Adrenal gland (tissue), 12 donors: ENCODE results near the gene SLC26A1. TPM values are rescaled to one million over a fixed set of nuclear protein-coding genes. Genes with fewer than 3 reads are reported as not detected.

Source experiments
- DNase-seq, 7 donors: peaks; one replicate each; pipeline ENCODE4 v3.0.0-alpha.2; 2019 to 2020
- H3K27ac ChIP-seq, 5 donors: fragments of 200-600 bp; sonication (generic) in 4 of 5; 1 replicate in 3 of 5; 2 replicates in 2 of 5; pipeline versions ENCODE4 v1.5.1 to v1.8.0; 2016 to 2020; ENCODE audit warnings: mild to moderate bottlenecking in 1 of 5
- H3K27me3 ChIP-seq: fragments of 200-600 bp; 2 replicates; pipeline ENCODE4 v1.8.0; 2021
- H3K36me3 ChIP-seq, 2 donors: fragments of 200-600 bp; replicated peaks in 1 of 2; 1 replicate in 1 of 2; 2 replicates in 1 of 2; pipeline versions ENCODE4 v1.5.1 to v1.8.0; 2018 to 2022
- H3K4me1 ChIP-seq, 2 donors: fragments of 200-600 bp; replicated peaks in 1 of 2; 1 replicate in 1 of 2; 2 replicates in 1 of 2; pipeline versions ENCODE4 v1.5.1 to v1.8.0; 2018 to 2021
- H3K4me3 ChIP-seq, 4 donors: fragments of 200-600 bp; sonication (generic) in 3 of 4; one replicate each; pipeline ENCODE4 v1.5.1; 2016 to 2018
- H3K9me3 ChIP-seq, 3 donors: fragments of 200-600 bp; sonication (generic) in 1 of 3; replicated peaks in 1 of 3; 1 replicate in 2 of 3; 2 replicates in 1 of 3; pipeline versions ENCODE4 v1.5.1 to v1.8.0; 2016 to 2021
- POLR2A ChIP-seq, 2 donors: fragments of 450-650 bp; IDR thresholded peaks; one replicate each; pipeline ENCODE4 v1.6.1; 2017; ENCODE audit warnings: antibody characterized with exemption in 2 of 2, mild to moderate bottlenecking in 2 of 2, moderate library complexity in 1 of 2
- WGBS, 4 donors: extraction: QIAGEN DNeasy Blood & Tissue Kit in 2 of 4; methylation state at CpG; one replicate each; pipeline versions ENCODE4 v1.1.5 to v1.1.7; 2013 to 2017; 5-methylcytosine and 5-hydroxymethylcytosine counted together
- intact Hi-C, 2 donors: fragments of 100-400 bp; cut with DNase I; formaldehyde crosslinking; loops; one replicate each; pipeline versions ENCODE4 v1.14.1 to v1.15.0; 2022 to 2023
- polyA plus RNA-seq, 3 donors: library from polyadenylated mRNA; stranded (reverse); fragments of 200-250 nt in 2 of 3; fragments of 350-450 nt in 1 of 3; fragmentation: Illumina TruSeq in 1 of 3; extraction: RNeasy Lipid Tissue Mini Kit (QIAGEN cat#74804) in 1 of 3; gene quantifications; one replicate each; pipeline ENCODE4 v1.2.3, GENCODE V29; 2013 to 2014
- total RNA-seq, 9 donors: library from RNA; depleted of rRNA in 4 of 9; stranded (reverse); fragments of >200 nt in 4 of 9; fragments of 120-200 nt in 1 of 9; fragmentation: NEBNext Ultra II Directional in 1 of 9; extraction: Animal tissue kit (Norgen Biotek cat#: 25700) in 1 of 9; gene quantifications; one replicate each; pipeline versions ENCODE4 v1.1.0 to v1.2.4, GENCODE V29; 2013 to 2023
- TF ChIP-seq, protein P1 (sequence below), 6 experiments: fragments of 450-650 bp in 4 of 6; fragments of 200-600 bp in 2 of 6; sonication (generic) in 1 of 6; IDR thresholded peaks; 1 replicate in 5 of 6; 2 replicates in 1 of 6; pipeline versions ENCODE4 v1.5.1 to v1.8.0; 2016 to 2021; ENCODE audit warnings: antibody characterized with exemption in 6 of 6, mild to moderate bottlenecking in 2 of 6, moderate library complexity in 1 of 6
- donor health status: healthy with polysubstance abuse.
- donor health status: Bipolar disorder and iron deficiency.
- donor health status: DM: yes; HTN: yes; CAD: no.
- donor health status: DM: no; HTN: no; CAD: no.
- donor health status: DM: no; HTN: no; CAD: no.
- donor health status: DM: yes; HTN: yes; CAD: no.

Gene SLC26A1
- total and polyA plus RNA-seq, 12 donors: 0.85 to 55.0 (median 3.9) TPM

DNA sequence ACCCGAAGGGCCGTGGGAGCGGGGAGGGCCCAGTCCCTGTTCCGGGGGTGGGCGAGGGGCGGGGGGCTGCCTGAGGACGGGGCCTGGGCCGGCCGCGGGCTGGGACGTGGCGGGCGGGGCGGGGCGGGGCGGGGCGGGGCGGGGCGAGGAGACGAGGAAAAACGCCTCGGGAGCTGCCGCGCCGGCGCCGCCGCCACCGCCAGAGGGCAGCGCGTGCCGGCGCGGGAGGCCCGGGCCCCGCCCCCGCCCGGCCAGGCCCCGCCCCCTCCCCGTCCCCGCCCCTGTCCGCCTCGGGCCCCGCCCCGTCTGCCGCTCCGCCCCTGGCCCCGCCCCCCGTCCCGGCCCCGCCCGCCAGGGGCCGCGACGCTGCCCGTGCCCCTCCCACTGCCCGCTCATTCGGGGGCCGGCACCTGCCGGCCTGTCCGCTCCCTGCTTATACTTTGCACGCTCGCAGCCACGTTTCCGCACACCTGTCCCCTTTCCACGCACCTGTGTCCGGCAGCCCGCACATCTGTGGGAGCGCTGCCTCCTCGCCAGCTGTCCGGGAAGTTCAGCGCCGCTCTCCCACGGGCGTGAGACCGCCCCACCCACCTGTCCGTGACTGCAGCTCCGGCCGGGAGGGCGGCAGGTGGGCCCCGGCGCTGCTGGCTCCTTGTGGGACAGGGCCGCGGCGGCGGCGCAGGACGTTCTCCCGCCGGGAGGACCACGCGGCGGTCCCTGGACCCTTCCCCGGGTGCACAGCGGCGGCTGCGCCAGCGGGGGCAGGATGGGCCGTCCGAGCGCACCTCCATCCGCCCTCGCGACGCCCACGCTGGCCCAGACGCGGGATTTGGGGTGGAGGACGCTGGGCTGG is 16.6 kb upstream of the SLC26A1 start:
- peak; percentile 56 to 82 (median 68) for DNase-seq
- 0 to 1% (median 1%) methylated on average over 27 to 97 of the region's 109 CpGs; no CpG with 5 or more reads in 1 of the 4 donors for WGBS, 4 donors
- peak overlapping the region in 4 of 5 donors; percentile 30 to 90 (median 64) for H3K27ac ChIP-seq
- H3K36me3 ChIP-seq: no peaks in the 10 kb centered on the region
- no peaks in the 10 kb centered on the region for H3K9me3 ChIP-seq
- intact Hi-C loops: no loop called here
- H3K4me1 ChIP-seq: peaks cover 26 to 42% of the 10 kb centered on the region in 2 donors
- H3K4me3 ChIP-seq: peak overlapping the region in 3 of 4 donors; percentile 25 to 81 (median 38)
- no peak for TF ChIP-seq POLR2A (IDR thresholded peaks at IDR 0.05)
- TF ChIP-seq, protein P1, sequence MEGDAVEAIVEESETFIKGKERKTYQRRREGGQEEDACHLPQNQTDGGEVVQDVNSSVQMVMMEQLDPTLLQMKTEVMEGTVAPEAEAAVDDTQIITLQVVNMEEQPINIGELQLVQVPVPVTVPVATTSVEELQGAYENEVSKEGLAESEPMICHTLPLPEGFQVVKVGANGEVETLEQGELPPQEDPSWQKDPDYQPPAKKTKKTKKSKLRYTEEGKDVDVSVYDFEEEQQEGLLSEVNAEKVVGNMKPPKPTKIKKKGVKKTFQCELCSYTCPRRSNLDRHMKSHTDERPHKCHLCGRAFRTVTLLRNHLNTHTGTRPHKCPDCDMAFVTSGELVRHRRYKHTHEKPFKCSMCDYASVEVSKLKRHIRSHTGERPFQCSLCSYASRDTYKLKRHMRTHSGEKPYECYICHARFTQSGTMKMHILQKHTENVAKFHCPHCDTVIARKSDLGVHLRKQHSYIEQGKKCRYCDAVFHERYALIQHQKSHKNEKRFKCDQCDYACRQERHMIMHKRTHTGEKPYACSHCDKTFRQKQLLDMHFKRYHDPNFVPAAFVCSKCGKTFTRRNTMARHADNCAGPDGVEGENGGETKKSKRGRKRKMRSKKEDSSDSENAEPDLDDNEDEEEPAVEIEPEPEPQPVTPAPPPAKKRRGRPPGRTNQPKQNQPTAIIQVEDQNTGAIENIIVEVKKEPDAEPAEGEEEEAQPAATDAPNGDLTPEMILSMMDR (IDR thresholded peaks at IDR 0.05): peak in 3 of 6 experiments; percentile 13 to 24 (median 14)
- peaks cover 5% of the 10 kb centered on the region for H3K27me3 ChIP-seq

DNA sequence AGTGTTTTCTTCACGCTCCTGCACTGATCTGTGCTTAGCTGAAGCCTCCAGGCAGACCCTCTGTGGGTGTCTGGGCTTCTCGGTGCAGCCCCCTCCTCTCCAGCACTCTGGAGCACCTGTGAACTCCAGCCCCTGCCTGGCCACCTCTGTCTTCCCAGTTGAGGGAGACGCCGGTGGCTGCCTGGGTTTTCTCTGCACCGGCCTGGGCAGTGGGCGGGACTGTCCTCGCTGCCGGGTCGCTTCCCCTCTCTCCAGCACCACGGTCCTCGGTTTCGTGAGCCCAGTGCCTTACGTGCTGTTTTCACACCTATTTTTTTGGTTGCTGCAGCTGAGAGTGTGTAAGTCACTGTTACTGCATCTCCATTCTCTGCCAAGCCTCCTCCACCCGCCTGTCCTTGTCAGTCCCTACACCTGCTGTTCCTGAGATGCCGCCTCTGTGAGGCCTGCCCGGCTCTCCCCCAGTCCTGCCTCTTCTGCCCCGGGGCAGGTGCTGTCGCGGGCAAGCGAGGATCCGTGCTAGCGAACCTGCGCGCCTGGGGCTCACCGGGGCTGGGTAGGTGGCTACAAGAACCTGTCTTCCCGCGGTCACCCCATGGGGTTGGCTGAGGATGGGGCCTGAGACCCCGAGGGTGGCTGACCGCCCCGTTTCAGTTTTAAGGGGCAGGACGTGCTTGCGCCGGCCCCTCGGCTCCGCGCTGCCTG is 15.8 kb upstream of the SLC26A1 start:
- peak in 5 of 7 donors; percentile 49 to 64 (median 60) for DNase-seq
- peaks cover 21 to 34% of the 10 kb centered on the region in 2 donors for H3K4me1 ChIP-seq
- TF ChIP-seq POLR2A (IDR thresholded peaks at IDR 0.05): no peak
- TF ChIP-seq, protein P1 (IDR thresholded peaks at IDR 0.05): no peak
- H3K36me3 ChIP-seq: no peaks in the 10 kb centered on the region
- peaks cover 12% of the 10 kb centered on the region for H3K27me3 ChIP-seq
- intact Hi-C loops: no loop called here
- WGBS, 4 donors: 4% methylated on average over 19 to 36 of the region's 36 CpGs
- peak overlapping the region in 1 of 5 donors; percentile 2 for H3K27ac ChIP-seq
- H3K9me3 ChIP-seq: no peaks in the 10 kb centered on the region
- peak overlapping the region in 3 of 4 donors; percentile 25 to 81 (median 38) for H3K4me3 ChIP-seq

DNA sequence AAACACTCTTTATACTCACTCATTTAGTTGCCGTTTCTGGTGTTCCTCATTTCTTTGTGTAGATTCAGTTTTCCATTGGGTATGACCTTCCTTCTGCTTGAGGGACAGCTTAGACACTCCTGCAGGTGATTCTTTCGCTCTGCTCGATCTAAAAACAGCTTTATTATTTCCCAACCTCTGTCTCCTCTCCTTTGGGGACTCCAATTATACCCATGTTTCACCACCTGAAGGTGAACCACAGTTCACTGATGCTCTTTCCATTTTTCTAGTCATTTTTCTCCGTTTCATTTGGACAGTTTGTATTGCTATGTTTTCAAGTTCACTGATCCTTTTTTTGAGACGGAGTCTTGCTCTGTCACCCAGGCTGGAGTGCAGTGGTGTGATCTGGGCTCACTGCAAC is 13.7 kb upstream of the SLC26A1 start:
- Histone ChIP-seq H3K4me3 (no peak overlapping the region), H3K9me3 (no peaks in the 10 kb centered on the region), H3K27ac (no peak overlapping the region), H3K27me3 (peaks cover 33% of the 10 kb centered on the region), H3K36me3 (no peaks in the 10 kb centered on the region), H3K4me1 (peaks cover 26 to 31% of the 10 kb centered on the region in 2 donors)
- TF ChIP-seq POLR2A (IDR thresholded peaks at IDR 0.05): no peak
- TF ChIP-seq, protein P1 (IDR thresholded peaks at IDR 0.05): no peak
- no peak for DNase-seq
- 84 to 89% (median 87%) methylated on average over 5 of the region's 5 CpGs for WGBS, 4 donors
- intact Hi-C loops: no loop called here
